Activated naive CD4-positive, alpha-beta T cell treated with anti-CD3 and anti-CD28 coated beads for 36 hours (primary cell): Measurements from ENCODE around the gene STPG2. TPM values are rescaled to one million over a fixed set of nuclear protein-coding genes. Genes with fewer than 3 reads are reported as not detected.

Experiments used
- CTCF ChIA-PET: fragments of 350-600 bp; sonication (Branson Sonifier 250); formaldehyde crosslinking; loops from one replicate; lab custom pipeline; 2021; ENCODE audit warnings: antibody characterized with exemption; lab: Charles Lee
- DNase-seq: peaks from one replicate; pipeline ENCODE4 v3.0.0-alpha.2; 2020
- H3K27ac Mint-ChIP-seq: one replicate; pipeline ENCODE4 v1.8.0; 2021; ENCODE audit warnings: mild to moderate bottlenecking, mixed read lengths
- H3K27me3 Mint-ChIP-seq: one replicate; pipeline ENCODE4 v1.8.0; 2021; ENCODE audit warnings: low read depth, mixed read lengths
- H3K36me3 Mint-ChIP-seq: one replicate; pipeline ENCODE4 v1.8.0; 2021; ENCODE audit warnings: low read depth, mixed read lengths
- H3K4me1 Mint-ChIP-seq: one replicate; pipeline ENCODE4 v1.8.0; 2021; ENCODE audit warnings: low read depth, mixed read lengths
- H3K4me3 Mint-ChIP-seq: one replicate; pipeline ENCODE4 v1.8.0; 2021; ENCODE audit warnings: mild to moderate bottlenecking, moderate library complexity, mixed read lengths
- H3K9me3 Mint-ChIP-seq: one replicate; pipeline ENCODE4 v1.8.0; 2021; ENCODE audit warnings: mixed read lengths
- intact Hi-C: fragments of 100-400 bp; cut with micrococcal nuclease; formaldehyde crosslinking; loops from one replicate; pipeline ENCODE4 v1.15.1; 2023
- total RNA-seq, 2 experiments: library from RNA; stranded (reverse); gene quantifications; one replicate each; pipeline ENCODE4 v1.2.3, GENCODE V29; 2021

Gene STPG2
- total RNA-seq, 2 experiments from 2014 or later = not detected

DNA sequence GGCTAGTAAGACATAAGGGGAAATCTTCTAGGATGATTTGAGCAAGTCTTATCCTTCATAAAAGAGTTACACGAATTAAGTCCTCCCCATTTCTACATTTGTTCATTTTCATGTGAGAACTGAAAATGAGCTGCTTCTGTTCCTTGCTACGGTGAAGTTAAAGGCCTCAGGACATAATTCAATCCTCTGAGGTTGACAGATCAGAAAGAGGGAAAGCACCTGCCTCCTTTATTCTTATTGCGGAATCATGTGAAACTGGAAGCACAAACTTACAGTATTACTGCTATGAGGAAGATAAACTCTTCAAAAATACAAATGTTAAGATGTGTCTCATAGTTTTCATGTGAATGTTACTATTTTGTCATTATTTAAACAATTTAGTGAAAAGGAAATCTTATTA is 395.3 kb downstream of the STPG2 start:
- CTCF ChIA-PET = no interaction called here
- H3K27ac Mint-ChIP-seq = no peak overlapping the region
- no peaks in the 10 kb centered on the region for H3K9me3 Mint-ChIP-seq
- no peak overlapping the region for H3K4me3 Mint-ChIP-seq
- DNase-seq = no peak
- no peaks in the 10 kb centered on the region for H3K36me3 Mint-ChIP-seq
- intact Hi-C loops = no loop called here
- no peaks in the 10 kb centered on the region for H3K4me1 Mint-ChIP-seq
- H3K27me3 Mint-ChIP-seq = no peaks in the 10 kb centered on the region

DNA sequence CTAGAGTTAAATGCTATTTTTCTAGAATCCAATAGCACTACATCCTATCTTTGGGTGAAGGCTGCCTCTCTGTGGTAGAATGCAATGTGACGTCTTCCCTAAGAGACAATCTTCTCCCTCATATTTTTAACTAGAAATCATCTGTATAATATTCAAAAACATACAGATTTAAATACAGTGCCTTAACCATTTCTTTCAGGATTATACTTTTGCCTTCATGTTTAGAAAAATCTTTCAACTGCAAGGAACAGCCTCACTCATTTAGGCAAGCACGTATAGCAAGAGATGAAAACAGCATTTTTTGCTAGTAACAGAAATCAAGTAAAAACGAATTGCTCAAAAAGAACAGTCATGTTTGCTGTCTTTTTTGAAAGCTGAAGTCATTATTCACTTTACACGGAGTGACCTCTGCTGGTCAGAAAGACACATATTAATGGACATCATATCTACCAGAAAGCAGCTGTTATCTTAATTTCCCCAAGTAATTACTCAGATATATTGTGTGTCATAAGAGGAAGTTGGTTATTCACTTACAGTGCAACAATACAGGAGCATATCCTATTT is 422.3 kb downstream of the STPG2 start:
- Mint-ChIP-seq H3K27ac (no peak overlapping the region), H3K9me3 (peaks cover 1% of the 10 kb centered on the region), H3K4me1 (no peaks in the 10 kb centered on the region), H3K4me3 (no peak overlapping the region), H3K36me3 (no peaks in the 10 kb centered on the region), H3K27me3 (no peaks in the 10 kb centered on the region)
- intact Hi-C loops = no loop called here
- CTCF ChIA-PET = no interaction called here
- DNase-seq = no peak

DNA sequence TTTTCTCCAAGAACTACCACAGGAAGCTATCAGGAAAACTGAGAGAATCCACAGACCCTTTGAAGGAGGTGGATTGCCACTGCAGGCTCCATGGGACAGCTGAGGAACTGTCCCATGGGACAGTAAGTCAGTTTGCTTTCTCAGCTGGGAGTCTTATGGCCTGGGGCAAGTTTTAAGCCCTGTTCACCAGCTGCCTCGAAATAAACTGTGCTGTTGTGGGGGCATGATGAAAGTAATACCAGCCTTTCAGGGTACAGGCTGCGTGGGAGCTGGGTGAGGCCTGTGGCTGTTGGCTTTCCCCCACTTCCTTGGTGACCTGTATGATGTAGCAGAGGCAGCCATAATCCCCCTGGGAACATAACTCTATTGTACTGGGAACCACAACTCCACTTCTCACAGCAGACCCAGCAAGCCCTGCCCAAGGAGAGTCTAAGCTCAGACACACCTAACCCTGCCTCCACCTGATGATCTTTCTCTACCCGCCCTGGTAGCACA is 452.1 kb downstream of the STPG2 start:
- Mint-ChIP-seq H3K27me3 (no peaks in the 10 kb centered on the region), H3K4me3 (no peak overlapping the region), H3K9me3 (peaks cover 26% of the 10 kb centered on the region), H3K27ac (no peak overlapping the region), H3K36me3 (no peaks in the 10 kb centered on the region), H3K4me1 (no peaks in the 10 kb centered on the region)
- intact Hi-C loops = no loop called here
- CTCF ChIA-PET = no interaction called here
- DNase-seq = no peak

DNA sequence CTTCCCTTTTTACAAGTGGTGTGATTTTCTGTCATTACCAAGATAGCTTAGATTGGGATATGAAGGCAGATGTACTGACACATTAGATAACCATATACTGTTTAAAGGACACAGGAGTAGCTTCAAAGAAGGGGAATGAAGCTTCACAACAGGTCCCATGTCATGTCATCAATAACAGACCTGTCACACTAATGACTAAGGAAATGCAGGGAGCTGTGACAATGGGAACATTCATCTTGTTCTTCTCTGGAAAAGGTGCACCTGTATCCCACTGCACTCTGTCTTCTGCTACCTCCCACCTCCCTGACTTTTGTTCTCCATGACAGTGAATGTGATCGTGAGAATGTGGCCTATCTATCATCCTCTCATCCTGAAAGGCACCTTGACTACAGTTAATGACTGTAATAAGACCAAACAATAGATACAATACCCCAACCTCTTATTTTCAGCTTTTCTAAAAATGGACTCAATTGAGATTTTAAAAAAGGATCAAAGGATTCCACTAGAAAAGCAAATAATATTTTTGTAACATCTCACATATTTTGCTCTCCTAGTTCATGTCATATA is 472.5 kb downstream of the STPG2 start:
- no peaks in the 10 kb centered on the region for H3K27me3 Mint-ChIP-seq
- CTCF ChIA-PET = no interaction called here
- no peaks in the 10 kb centered on the region for H3K36me3 Mint-ChIP-seq
- intact Hi-C loops = no loop called here
- DNase-seq = no peak
- peaks cover 3% of the 10 kb centered on the region for H3K9me3 Mint-ChIP-seq
- H3K4me1 Mint-ChIP-seq = no peaks in the 10 kb centered on the region
- H3K27ac Mint-ChIP-seq = no peak overlapping the region
- no peak overlapping the region for H3K4me3 Mint-ChIP-seq

DNA sequence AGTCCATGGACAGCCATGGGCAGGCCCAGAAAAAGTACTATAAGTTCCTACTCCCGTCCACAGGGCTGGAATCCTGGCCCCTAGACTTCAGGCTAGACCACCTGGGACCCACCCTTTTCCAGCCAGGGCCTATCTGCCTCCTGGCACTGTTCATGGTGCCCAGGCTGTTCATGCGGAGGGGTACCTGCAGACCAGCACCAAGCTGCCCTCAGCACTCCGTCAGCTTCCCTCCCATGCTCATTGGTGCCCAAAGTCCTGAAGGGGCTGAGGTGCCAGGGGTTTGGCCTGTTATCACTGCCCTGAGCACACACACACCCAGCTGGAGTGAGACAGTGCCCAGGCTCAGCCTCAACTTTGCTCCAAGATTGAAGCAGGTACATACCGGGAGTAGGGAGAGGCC is 477.7 kb downstream of the STPG2 start:
- H3K9me3 Mint-ChIP-seq = peaks cover 5% of the 10 kb centered on the region
- H3K27me3 Mint-ChIP-seq = no peaks in the 10 kb centered on the region
- no peaks in the 10 kb centered on the region for H3K4me1 Mint-ChIP-seq
- intact Hi-C loops = no loop called here
- no peaks in the 10 kb centered on the region for H3K36me3 Mint-ChIP-seq
- no peak overlapping the region for H3K4me3 Mint-ChIP-seq
- H3K27ac Mint-ChIP-seq = no peak overlapping the region
- DNase-seq = no peak
- CTCF ChIA-PET = no interaction called here

DNA sequence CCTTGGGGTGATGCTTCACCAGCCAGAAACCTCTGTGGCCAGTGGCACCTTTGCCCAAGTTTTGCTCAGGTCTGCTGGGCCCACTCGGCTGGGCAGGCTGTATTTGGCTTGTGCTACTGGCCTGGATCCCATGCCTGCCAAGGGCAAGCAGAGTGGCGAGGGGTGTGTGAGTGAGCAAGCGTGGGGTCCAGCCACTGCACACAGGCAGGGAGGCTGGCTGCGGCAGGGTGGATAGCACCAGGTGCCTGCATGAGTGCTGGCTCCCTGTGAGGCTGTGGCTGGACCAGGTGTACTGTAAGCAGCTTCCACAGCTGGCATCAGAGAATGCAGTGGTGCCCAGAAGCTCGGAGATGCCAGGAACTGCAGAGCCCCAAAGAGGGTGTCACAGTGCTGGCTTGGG is 478.5 kb downstream of the STPG2 start:
- no peak for DNase-seq
- H3K27me3 Mint-ChIP-seq = no peaks in the 10 kb centered on the region

DNA sequence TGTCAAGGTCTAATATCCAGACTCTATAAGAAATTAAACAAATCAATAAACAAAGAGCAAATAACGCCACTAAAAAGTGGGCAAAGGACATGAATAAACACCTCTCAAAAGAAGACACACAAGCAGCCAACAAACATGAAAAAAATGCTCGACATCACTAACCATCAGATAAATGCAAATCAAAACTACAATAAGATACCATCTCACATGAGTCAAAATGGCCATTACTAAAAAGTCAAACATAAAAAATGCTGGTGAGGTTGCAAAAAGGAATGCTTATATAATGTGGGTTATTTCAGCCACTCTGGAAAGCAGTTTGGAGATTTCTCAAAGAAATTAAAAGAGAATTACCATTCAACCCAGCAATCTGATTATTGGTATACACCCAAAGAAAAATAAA is 481.1 kb downstream of the STPG2 start:
- no peaks in the 10 kb centered on the region for H3K4me1 Mint-ChIP-seq
- intact Hi-C loops = no loop called here
- no peak for DNase-seq
- no peak overlapping the region for H3K27ac Mint-ChIP-seq
- H3K9me3 Mint-ChIP-seq = peaks cover 5% of the 10 kb centered on the region
- no peaks in the 10 kb centered on the region for H3K27me3 Mint-ChIP-seq
- CTCF ChIA-PET = no interaction called here
- no peak overlapping the region for H3K4me3 Mint-ChIP-seq
- H3K36me3 Mint-ChIP-seq = no peaks in the 10 kb centered on the region

More for the DNA sequence above, 478.5 kb downstream of the STPG2 start:
- intact Hi-C loops = no loop called here
- H3K9me3 Mint-ChIP-seq = peaks cover 5% of the 10 kb centered on the region
- CTCF ChIA-PET = no interaction called here
- no peaks in the 10 kb centered on the region for H3K4me1 Mint-ChIP-seq
- H3K4me3 Mint-ChIP-seq = no peak overlapping the region
- H3K36me3 Mint-ChIP-seq = no peaks in the 10 kb centered on the region
- no peak overlapping the region for H3K27ac Mint-ChIP-seq

DNA sequence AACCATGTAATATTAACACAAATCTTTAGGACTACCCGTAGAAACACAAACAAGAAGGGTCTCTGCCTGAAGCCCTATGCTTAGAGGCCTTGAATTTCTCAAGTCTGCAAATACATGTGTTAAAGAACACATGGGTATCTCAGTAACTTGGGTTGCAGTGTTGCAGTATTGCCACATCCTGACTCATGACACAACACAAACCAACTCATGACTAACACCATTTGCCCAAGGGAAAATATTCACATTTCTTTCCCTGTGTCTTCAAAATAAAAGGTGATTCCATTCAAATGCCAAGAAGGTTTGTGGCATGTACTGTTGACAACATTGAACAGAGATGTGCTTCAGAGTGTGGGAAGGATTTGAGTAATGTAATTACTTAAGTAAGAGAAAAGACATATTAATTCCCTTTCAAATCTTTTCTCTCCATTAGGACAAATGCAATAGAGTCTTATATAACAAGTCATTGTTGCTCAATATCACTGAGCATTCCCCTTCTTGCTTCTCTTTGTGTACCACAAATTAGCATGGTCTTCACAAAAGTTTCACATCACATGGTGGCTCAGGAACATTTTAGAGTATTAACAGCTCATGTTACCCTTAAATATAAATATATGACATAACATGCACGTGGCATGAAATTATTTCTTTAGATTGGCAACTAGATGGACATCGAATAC is 487.1 kb downstream of the STPG2 start:
- CTCF ChIA-PET = no interaction called here
- no peak overlapping the region for H3K27ac Mint-ChIP-seq
- no peak overlapping the region for H3K4me3 Mint-ChIP-seq
- no peaks in the 10 kb centered on the region for H3K36me3 Mint-ChIP-seq
- intact Hi-C loops = no loop called here
- no peak for DNase-seq
- H3K4me1 Mint-ChIP-seq = no peaks in the 10 kb centered on the region
- no peaks in the 10 kb centered on the region for H3K27me3 Mint-ChIP-seq
- no peaks in the 10 kb centered on the region for H3K9me3 Mint-ChIP-seq

DNA sequence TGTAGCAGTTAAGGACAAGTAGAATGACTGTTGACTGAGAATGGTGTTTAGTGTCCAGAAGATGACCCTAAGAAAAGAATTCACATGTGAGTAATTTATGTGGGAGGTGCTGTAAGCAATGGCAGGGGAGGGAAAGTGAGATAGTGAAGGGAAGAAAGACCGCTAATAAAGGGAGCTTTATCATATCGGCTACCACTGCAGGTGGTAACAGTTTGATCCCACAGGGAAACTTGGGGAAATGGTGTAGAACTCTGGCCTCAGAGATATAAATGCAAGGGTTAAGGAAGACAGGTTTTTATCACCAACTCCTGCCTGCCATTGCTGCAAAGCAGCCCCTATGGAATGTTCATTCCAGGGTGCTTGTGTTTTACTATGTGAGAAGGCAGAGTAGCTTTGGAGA is 489.6 kb downstream of the STPG2 start:
- intact Hi-C loops = no loop called here
- CTCF ChIA-PET = no interaction called here
- Mint-ChIP-seq H3K27ac (peak overlapping the region; percentile 2), H3K4me3 (no peak overlapping the region), H3K27me3 (no peaks in the 10 kb centered on the region), H3K36me3 (no peaks in the 10 kb centered on the region), H3K4me1 (no peaks in the 10 kb centered on the region), H3K9me3 (peaks cover 2% of the 10 kb centered on the region)
- DNase-seq = no peak

DNA sequence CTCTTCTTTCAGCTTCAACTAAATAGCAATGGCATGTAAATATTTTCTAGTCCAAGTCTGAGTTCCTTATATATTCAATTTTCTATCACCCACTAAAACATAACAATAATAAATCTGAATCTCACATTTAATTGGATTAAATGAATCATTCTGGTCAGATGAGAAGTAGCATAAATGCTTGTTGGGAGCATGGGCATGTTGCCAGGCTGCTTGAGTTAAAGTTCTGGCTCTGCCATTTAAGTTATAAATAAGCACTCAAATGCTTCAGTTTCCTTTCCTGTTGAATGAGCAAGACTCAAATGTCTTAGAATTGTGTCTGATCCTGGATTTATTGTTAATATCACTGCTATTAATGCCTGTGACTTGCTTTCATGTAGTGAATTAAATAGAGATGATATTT is 496.3 kb downstream of the STPG2 start:
- Mint-ChIP-seq H3K4me1 (no peaks in the 10 kb centered on the region), H3K27ac (no peak overlapping the region)
- CTCF ChIA-PET = no interaction called here

DNA sequence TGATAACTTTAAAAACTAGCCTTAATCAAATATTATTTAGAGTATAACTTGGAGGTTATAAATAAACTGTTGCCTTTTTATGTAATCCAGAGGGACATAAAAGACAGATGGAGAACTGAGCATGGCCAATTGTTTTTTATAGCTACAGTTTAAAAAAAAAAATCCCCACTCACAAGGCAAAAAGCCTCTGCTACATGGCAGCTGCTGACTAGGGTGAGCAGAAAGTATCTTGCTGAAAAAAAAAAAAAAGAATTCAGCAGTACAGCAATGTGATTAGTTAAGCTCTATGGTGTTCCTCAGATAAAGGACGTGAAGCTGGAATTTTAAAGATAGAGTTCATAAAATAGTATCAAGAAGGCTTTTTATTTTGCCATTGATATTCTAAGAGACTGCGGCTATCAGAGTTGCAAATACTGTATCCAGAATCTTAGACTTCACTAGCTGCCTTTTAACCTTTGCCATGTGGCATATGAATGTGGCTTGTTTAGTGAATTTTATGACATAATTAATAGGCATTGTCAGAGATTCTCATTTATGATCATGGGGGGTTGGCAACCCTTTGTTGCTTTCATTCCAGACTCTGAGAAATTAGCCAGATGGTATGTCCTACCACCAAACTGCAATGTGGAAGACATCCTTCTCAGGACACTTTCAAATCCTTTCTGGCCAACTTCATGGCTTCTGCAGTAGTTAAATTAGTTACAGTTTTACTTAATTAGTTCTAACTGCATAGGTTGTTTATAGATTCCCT is 498.0 kb downstream of the STPG2 start:
- CTCF ChIA-PET = no interaction called here

More for the DNA sequence above, 496.3 kb downstream of the STPG2 start:
- H3K4me3 Mint-ChIP-seq = no peak overlapping the region
- no peak for DNase-seq
- H3K27me3 Mint-ChIP-seq = no peaks in the 10 kb centered on the region
- no peaks in the 10 kb centered on the region for H3K36me3 Mint-ChIP-seq
- H3K9me3 Mint-ChIP-seq = peaks cover 4% of the 10 kb centered on the region
- intact Hi-C loops = no loop called here

DNA sequence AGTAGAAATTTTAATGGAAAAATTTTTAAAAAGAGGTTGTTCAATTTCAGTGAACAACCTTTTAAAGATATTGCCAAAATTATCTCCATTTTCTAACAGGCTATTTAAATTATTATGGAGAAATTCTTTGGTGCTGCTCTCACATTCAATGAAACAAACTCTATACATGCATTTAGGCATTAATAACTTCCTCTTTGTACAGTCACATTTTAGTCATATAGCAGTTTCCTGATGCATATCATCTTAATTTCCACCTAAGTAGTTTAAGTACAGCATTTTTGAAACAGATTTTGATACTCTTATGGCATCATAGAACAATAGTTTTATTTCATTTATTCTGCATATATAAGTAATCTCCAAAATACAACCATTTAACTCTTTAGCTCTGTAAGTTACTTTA is 500.1 kb downstream of the STPG2 start:
- no peaks in the 10 kb centered on the region for H3K36me3 Mint-ChIP-seq
- H3K27ac Mint-ChIP-seq = no peak overlapping the region
- CTCF ChIA-PET = no interaction called here
- no peak for DNase-seq
- no peak overlapping the region for H3K4me3 Mint-ChIP-seq
- peaks cover 2% of the 10 kb centered on the region for H3K9me3 Mint-ChIP-seq
- no peaks in the 10 kb centered on the region for H3K27me3 Mint-ChIP-seq
- H3K4me1 Mint-ChIP-seq = no peaks in the 10 kb centered on the region
- intact Hi-C loops = no loop called here

More for the DNA sequence above, 498.0 kb downstream of the STPG2 start:
- H3K4me3 Mint-ChIP-seq = no peak overlapping the region
- H3K9me3 Mint-ChIP-seq = peaks cover 4% of the 10 kb centered on the region
- intact Hi-C loops = no loop called here
- no peaks in the 10 kb centered on the region for H3K27me3 Mint-ChIP-seq
- H3K36me3 Mint-ChIP-seq = no peaks in the 10 kb centered on the region
- no peaks in the 10 kb centered on the region for H3K4me1 Mint-ChIP-seq
- no peak overlapping the region for H3K27ac Mint-ChIP-seq
- DNase-seq = no peak
